Measurements from ENCODE around the gene RHOJ.

DNA sequence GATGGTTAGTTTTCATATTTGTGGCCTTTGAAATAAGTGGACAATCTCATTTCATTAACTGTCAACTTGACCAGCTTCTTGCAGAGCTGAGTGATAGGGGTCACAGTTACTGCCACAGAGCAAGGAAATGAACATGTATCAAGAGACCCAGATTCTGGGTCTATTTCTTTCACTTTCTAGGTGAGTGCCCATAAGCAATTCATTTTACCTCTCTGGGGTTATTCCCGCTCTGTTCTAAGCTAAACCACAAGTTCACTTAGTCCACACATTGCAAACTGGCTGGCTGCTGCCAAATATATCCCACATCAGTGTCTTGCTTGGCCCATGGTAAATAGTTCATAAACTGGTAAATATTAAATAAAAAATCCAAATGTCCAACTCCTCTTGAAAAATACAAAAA, 84.6 kb downstream of the RHOJ start:
- TF ChIP-seq, protein P1, sequence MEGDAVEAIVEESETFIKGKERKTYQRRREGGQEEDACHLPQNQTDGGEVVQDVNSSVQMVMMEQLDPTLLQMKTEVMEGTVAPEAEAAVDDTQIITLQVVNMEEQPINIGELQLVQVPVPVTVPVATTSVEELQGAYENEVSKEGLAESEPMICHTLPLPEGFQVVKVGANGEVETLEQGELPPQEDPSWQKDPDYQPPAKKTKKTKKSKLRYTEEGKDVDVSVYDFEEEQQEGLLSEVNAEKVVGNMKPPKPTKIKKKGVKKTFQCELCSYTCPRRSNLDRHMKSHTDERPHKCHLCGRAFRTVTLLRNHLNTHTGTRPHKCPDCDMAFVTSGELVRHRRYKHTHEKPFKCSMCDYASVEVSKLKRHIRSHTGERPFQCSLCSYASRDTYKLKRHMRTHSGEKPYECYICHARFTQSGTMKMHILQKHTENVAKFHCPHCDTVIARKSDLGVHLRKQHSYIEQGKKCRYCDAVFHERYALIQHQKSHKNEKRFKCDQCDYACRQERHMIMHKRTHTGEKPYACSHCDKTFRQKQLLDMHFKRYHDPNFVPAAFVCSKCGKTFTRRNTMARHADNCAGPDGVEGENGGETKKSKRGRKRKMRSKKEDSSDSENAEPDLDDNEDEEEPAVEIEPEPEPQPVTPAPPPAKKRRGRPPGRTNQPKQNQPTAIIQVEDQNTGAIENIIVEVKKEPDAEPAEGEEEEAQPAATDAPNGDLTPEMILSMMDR (IDR thresholded peaks at IDR 0.05) = no peak
- no peak for TF ChIP-seq POLR2A (IDR thresholded peaks at IDR 0.05)
